PC-9 (cell line): ENCODE measurements around the gene ROMO1.
"Not testable (repeated sequence)": the region's sequence is repeated elsewhere in the genome, so short reads cannot be mapped to it uniquely, and the experiment has no call there.

ENCODE experiments used
- EZH2 ChIP-seq: fragments of 200-600 bp; sonication (generic); IDR thresholded peaks from 2 replicates; pipeline ENCODE4 v1.8.0; 2017; ENCODE audit warnings: antibody characterized with exemption, low read depth
- TF ChIP-seq, protein P1 (sequence below): fragments of 200-600 bp; sonication (generic); conservative IDR thresholded peaks from 2 replicates; pipeline ENCODE4 v1.6.1; 2017; ENCODE audit warnings: mixed run types, antibody characterized with exemption, mild to moderate bottlenecking, moderate library complexity

GRCh38 chr20:35723652-35724320, 24.6 kb downstream of the ROMO1 start:
- TF ChIP-seq, protein P1, sequence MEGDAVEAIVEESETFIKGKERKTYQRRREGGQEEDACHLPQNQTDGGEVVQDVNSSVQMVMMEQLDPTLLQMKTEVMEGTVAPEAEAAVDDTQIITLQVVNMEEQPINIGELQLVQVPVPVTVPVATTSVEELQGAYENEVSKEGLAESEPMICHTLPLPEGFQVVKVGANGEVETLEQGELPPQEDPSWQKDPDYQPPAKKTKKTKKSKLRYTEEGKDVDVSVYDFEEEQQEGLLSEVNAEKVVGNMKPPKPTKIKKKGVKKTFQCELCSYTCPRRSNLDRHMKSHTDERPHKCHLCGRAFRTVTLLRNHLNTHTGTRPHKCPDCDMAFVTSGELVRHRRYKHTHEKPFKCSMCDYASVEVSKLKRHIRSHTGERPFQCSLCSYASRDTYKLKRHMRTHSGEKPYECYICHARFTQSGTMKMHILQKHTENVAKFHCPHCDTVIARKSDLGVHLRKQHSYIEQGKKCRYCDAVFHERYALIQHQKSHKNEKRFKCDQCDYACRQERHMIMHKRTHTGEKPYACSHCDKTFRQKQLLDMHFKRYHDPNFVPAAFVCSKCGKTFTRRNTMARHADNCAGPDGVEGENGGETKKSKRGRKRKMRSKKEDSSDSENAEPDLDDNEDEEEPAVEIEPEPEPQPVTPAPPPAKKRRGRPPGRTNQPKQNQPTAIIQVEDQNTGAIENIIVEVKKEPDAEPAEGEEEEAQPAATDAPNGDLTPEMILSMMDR, result not testable (repeated sequence)
- not testable (repeated sequence) for TF ChIP-seq EZH2
